HCT116 (cell line): ENCODE measurements around the gene CUL9. TPM values are rescaled to one million over a fixed set of nuclear protein-coding genes. Genes with fewer than 3 reads are reported as not detected.

Source experiments
- ATAC-seq: fragments of 200-7000 bp; cut with Tn5 transposase; 2 replicates; pipeline ENCODE4 v1.9.1; 2020; ENCODE audit warnings: mild to moderate bottlenecking, moderate library complexity
- BruUV-seq: library from RNA; stranded (reverse); fragments of 400-500 nt; replicated peaks from 2 replicates; lab custom pipeline; 2021; lab: Mats Ljungman, UMichigan
- CTCF ChIA-PET: fragments of 300-600 bp; sonication (Branson Sonifier 250); formaldehyde crosslinking; loops from one replicate; lab custom pipeline; 2021; ENCODE audit warnings: antibody characterized with exemption; lab: Charles Lee
- POLR2A ChIA-PET: fragments of 300-600, 350-600 bp; sonication (Branson Sonifier 250); formaldehyde crosslinking; loops from one replicate; lab custom pipeline; 2021; ENCODE audit warnings: antibody characterized with exemption; lab: Charles Lee
- RAD21 ChIA-PET, 2 experiments: fragments of 300-600 bp; sonication (Branson Sonifier 250); formaldehyde crosslinking; loops; one replicate each; lab custom pipeline; 2023; ENCODE audit warnings: low total read pairs in 2 of 2; ENCODE audit not compliant: uncharacterized antibody in 2 of 2, unreplicated experiment in 2 of 2, low non-redundant PET in 1 of 2; lab: Charles Lee
- DNase-seq: peaks from one replicate; pipeline ENCODE4 v3.0.0-alpha.2; 2010; ENCODE audit warnings: low read depth, low spot score
- H2AFZ ChIP-seq: fragments of 200-600 bp; shearing (Covaris generic), sonication (generic); 2 replicates; pipeline ENCODE4 v1.6.1; 2017; ENCODE audit warnings: low read depth, mixed run types, mixed read lengths, antibody characterized with exemption, low read length; ENCODE audit not compliant: poor library complexity, severe bottlenecking
- H3K27ac ChIP-seq: 2 replicates; pipeline ENCODE4 v1.5.1; 2012; ENCODE audit warnings: low read depth, low read length
- H3K27me3 ChIP-seq: fragments of 200-600 bp; sonication (generic); 2 replicates; pipeline ENCODE4 v1.6.1; 2016; ENCODE audit warnings: mixed run types, low read length, mixed read lengths; ENCODE audit not compliant: insufficient read depth
- H3K36me3 ChIP-seq, 2 experiments: fragments of 200-500 bp in 1 of 2; fragments of 200-600 bp in 1 of 2; sonication (Bioruptor generic) in 1 of 2; sonication (generic) in 1 of 2; 2 replicates each; pipeline versions ENCODE4 v1.5.1 to v1.6.1; 2014 to 2016; ENCODE audit warnings: low read length in 2 of 2, inconsistent platforms in 1 of 2, mixed read lengths in 1 of 2, mixed run types in 1 of 2; ENCODE audit not compliant: insufficient read depth in 2 of 2, control insufficient read depth in 1 of 2
- H3K4me1 ChIP-seq, 2 experiments: fragments of 200-600 bp in 1 of 2; sonication (generic) in 1 of 2; 2 replicates each; pipeline versions ENCODE4 v1.5.1 to v1.6.1; 2012 to 2017; ENCODE audit warnings: low read length in 2 of 2, inconsistent platforms in 1 of 2, mild to moderate bottlenecking in 1 of 2, mixed read lengths in 1 of 2, mixed run types in 1 of 2, moderate library complexity in 1 of 2; ENCODE audit not compliant: insufficient read depth in 2 of 2, control insufficient read depth in 1 of 2
- H3K4me2 ChIP-seq: fragments of 200-600 bp; sonication (generic); 2 replicates; pipeline ENCODE4 v1.6.1; 2017; ENCODE audit warnings: mixed run types, low read length, mixed read lengths
- H3K4me3 ChIP-seq, 2 experiments: fragments of 200-600 bp in 1 of 2; sonication (generic) in 1 of 2; replicated peaks in 1 of 2; 2 replicates each; pipeline ENCODE4 v1.5.1; 2011 to 2016; ENCODE audit warnings: low read length in 2 of 2, control low read depth in 1 of 2, low read depth in 1 of 2, mild to moderate bottlenecking in 1 of 2, mixed read lengths in 1 of 2, mixed run types in 1 of 2
- H3K79me2 ChIP-seq: fragments of 200-600 bp; sonication (generic); 2 replicates; pipeline ENCODE4 v1.6.1; 2017; ENCODE audit warnings: mild to moderate bottlenecking, mixed run types, low read length, moderate library complexity, mixed read lengths; ENCODE audit not compliant: insufficient read depth
- H3K9ac ChIP-seq: fragments of 200-600 bp; sonication (generic); 2 replicates; pipeline ENCODE4 v1.6.1; 2016; ENCODE audit warnings: low read length, mixed read lengths
- H3K9me2 ChIP-seq: fragments of 200-600 bp; sonication (generic), shearing (Covaris generic); 2 replicates; pipeline ENCODE4 v1.6.1; 2017; ENCODE audit warnings: mixed run types, mild to moderate bottlenecking, moderate library complexity; ENCODE audit not compliant: insufficient read depth
- H3K9me3 ChIP-seq, 2 experiments: fragments of 200-500 bp in 1 of 2; fragments of 200-600 bp in 1 of 2; sonication (Bioruptor generic) in 1 of 2; sonication (generic) in 1 of 2; 2 replicates each; pipeline ENCODE4 v1.6.1; 2014 to 2017; ENCODE audit warnings: low read length in 2 of 2, mixed read lengths in 2 of 2, inconsistent platforms in 1 of 2, low read depth in 1 of 2, mild to moderate bottlenecking in 1 of 2, mixed run types in 1 of 2, moderate library complexity in 1 of 2; ENCODE audit not compliant: control insufficient read depth in 1 of 2, insufficient read depth in 1 of 2
- H4K20me1 ChIP-seq: fragments of 200-600 bp; sonication (generic), shearing (Covaris generic); 2 replicates; pipeline ENCODE4 v1.6.1; 2017; ENCODE audit warnings: mixed run types, mild to moderate bottlenecking, moderate library complexity; ENCODE audit not compliant: insufficient read depth
- CEBPB ChIP-seq: IDR thresholded peaks from 2 replicates; pipeline ENCODE4 v1.6.1; 2012; ENCODE audit warnings: low read depth
- ELF1 ChIP-seq: IDR thresholded peaks from 2 replicates; pipeline ENCODE4 v1.6.1; 2012; ENCODE audit warnings: low read depth, borderline replicate concordance
- EZH2 ChIP-seq: fragments of 200-600 bp; sonication (generic); IDR thresholded peaks from 2 replicates; pipeline ENCODE4 v1.6.1; 2017; ENCODE audit warnings: antibody characterized with exemption, mixed run types
- FOSL1 ChIP-seq: IDR thresholded peaks from 2 replicates; pipeline ENCODE4 v1.6.1; 2012; ENCODE audit warnings: low read depth
- POLR2A ChIP-seq: IDR thresholded peaks from 2 replicates; pipeline ENCODE4 v1.7.0; 2011; ENCODE audit warnings: borderline replicate concordance; ENCODE audit not compliant: insufficient read depth, insufficient read length; ENCODE audit errors: extremely low read depth
- POLR2AphosphoS5 ChIP-seq: IDR thresholded peaks from 2 replicates; pipeline ENCODE4 v1.6.1; 2011; ENCODE audit warnings: mild to moderate bottlenecking, low read depth, low read length, moderate library complexity
- RAD21 ChIP-seq: IDR thresholded peaks from 2 replicates; pipeline ENCODE4 v1.6.1; 2012; ENCODE audit warnings: low read depth, mild to moderate bottlenecking
- REST ChIP-seq: IDR thresholded peaks from 2 replicates; pipeline ENCODE4 v1.6.1; 2012; ENCODE audit warnings: low read depth
- SP1 ChIP-seq: IDR thresholded peaks from 2 replicates; pipeline ENCODE4 v1.6.1; 2012; ENCODE audit warnings: low read depth
- SRF ChIP-seq: IDR thresholded peaks from 2 replicates; pipeline ENCODE4 v1.6.1; 2012; ENCODE audit warnings: low read depth
- TCF7L2 ChIP-seq: IDR thresholded peaks from 2 replicates; pipeline ENCODE4 v1.7.0; 2011; ENCODE audit warnings: borderline replicate concordance, inconsistent platforms; ENCODE audit not compliant: insufficient read depth, insufficient read length; ENCODE audit errors: extremely low read depth
- ZFX ChIP-seq: fragments of 450-650 bp; IDR thresholded peaks from 2 replicates; pipeline ENCODE4 v1.6.1; 2017
- ZNF274 ChIP-seq: fragments of 200-500 bp; sonication (Bioruptor generic); IDR thresholded peaks from 2 replicates; pipeline ENCODE4 v1.6.1; 2014; ENCODE audit warnings: mild to moderate bottlenecking, low read depth, low read length, inconsistent platforms
- intact Hi-C: fragments of 100-400 bp; cut with micrococcal nuclease; formaldehyde crosslinking; loops from 2 replicates; pipeline ENCODE4 v1.10.0; 2022
- total RNA-seq: library from RNA; stranded (reverse); gene quantifications from one replicate; pipeline ENCODE4 v1.2.1, GENCODE V29; 2021; ENCODE audit not compliant: unreplicated experiment
- TF ChIP-seq, protein P1 (sequence below): IDR thresholded peaks from 2 replicates; pipeline ENCODE4 v1.6.1; 2012

The CUL9 gene
- total RNA-seq, 1 experiment from 2014 or later = 36.5 TPM

- RAD21 ChIA-PET = no interaction called here
- no peak overlapping the region for H3K4me3 ChIP-seq
- H3K36me3 ChIP-seq = no peaks in the 10 kb centered on the region; a peak in 1 of 4 replicates
- no peak overlapping the region for H3K27ac ChIP-seq
- no peaks in the 10 kb centered on the region for H3K79me2 ChIP-seq
- intact Hi-C loops = no loop called here
- peaks cover 4% of the 10 kb centered on the region; the same call in 1 of the 2 replicates for H3K27me3 ChIP-seq
- no peak for TF ChIP-seq REST
- TF ChIP-seq, protein P1, sequence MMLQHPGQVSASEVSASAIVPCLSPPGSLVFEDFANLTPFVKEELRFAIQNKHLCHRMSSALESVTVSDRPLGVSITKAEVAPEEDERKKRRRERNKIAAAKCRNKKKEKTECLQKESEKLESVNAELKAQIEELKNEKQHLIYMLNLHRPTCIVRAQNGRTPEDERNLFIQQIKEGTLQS = no peak
- TF ChIP-seq EZH2 = no peak
- TF ChIP-seq, all 23 proteins: peak for 0
- DNase-seq (no peak), ATAC-seq (no peak)
- Histone ChIP-seq H3K4me2 (no peak overlapping the region), H3K4me1 (no peaks in the 10 kb centered on the region), H3K9ac (no peak overlapping the region), H3K9me3 (no peaks in the 10 kb centered on the region), H3K9me2 (no peaks in the 10 kb centered on the region), H4K20me1 (no peaks in the 10 kb centered on the region), H2AFZ (no peak overlapping the region)
- no TSS peak for BruUV-seq
- POLR2A ChIA-PET = no interaction called here
- CTCF ChIA-PET = interaction anchor here (1.1 kb wide), 1 partner anchor 9 kb away, joined by 3 read pairs; no protein-coding TSS in a partner anchor
These were observed 72.3 kb downstream of the CUL9 start for GRCh38 chr6:43254138-43254817.

GRCh38 chr6:43254846-43255245 is 72.8 kb downstream of the CUL9 start:
- Histone ChIP-seq H3K36me3 (no peaks in the 10 kb centered on the region; a peak in 1 of 4 replicates), H3K9me3 (no peaks in the 10 kb centered on the region), H2AFZ (no peak overlapping the region), H3K79me2 (no peaks in the 10 kb centered on the region), H3K4me2 (no peak overlapping the region), H4K20me1 (no peaks in the 10 kb centered on the region), H3K4me1 (no peaks in the 10 kb centered on the region), H3K9ac (no peak overlapping the region), H3K27me3 (peaks cover 4% of the 10 kb centered on the region; the same call in 1 of the 2 replicates), H3K27ac (no peak overlapping the region), H3K9me2 (no peaks in the 10 kb centered on the region), H3K4me3 (no peak overlapping the region)
- POLR2A ChIA-PET = no interaction called here
- CTCF ChIA-PET = interaction anchor here (1.1 kb wide), 1 partner anchor 9 kb away, joined by 3 read pairs; no protein-coding TSS in a partner anchor
- no peak for ATAC-seq
- RAD21 ChIA-PET = no interaction called here
- no TSS peak for BruUV-seq
- intact Hi-C loops = no loop called here
- DNase-seq = no peak
- TF ChIP-seq POLR2AphosphoS5 = no peak
- TF ChIP-seq CEBPB = no peak
- no peak for TF ChIP-seq RAD21
- TF ChIP-seq ZNF274 = no peak
- TF ChIP-seq ELF1 = no peak
- TF ChIP-seq SP1 = no peak
- TF ChIP-seq, protein P1 = no peak
- TF ChIP-seq FOSL1 = no peak
- TF ChIP-seq POLR2A = no peak
- no peak for TF ChIP-seq SRF
- TF ChIP-seq ZFX = no peak
- TF ChIP-seq TCF7L2 = no peak
